HG03045 (cell line): ENCODE measurements around the gene NT5C2.
"Not testable (repeated sequence)": the region's sequence is repeated elsewhere in the genome, so short reads cannot be mapped to it uniquely, and the experiment has no call there.

Experiments used
- ATAC-seq: cut with Tn5 transposase; IDR thresholded peaks from one replicate; pipeline ENCODE4 v1.9.1; 2021; ENCODE audit warnings: mild to moderate bottlenecking, moderate library complexity; ENCODE audit not compliant: unreplicated experiment

The NT5C2 gene

DNA sequence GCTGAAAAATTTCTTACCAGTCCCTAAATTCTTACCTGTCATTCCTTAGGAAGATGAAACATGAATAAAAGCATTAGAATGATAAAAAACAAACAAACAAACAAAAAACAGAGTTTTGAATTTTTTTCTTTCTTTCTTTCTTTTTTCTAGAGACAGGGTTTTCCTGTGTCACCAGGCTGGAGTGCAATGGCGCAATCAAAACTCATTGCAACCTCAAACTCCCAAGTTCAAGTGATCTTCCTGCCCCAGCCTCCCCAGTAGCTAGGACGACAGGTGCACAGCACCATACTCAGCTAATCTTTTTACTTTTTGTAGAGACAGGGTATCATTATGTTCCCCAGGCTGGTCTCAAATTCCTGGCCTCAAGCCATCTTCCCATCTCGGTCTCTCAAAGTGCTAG, 26.5 kb downstream of the NT5C2 start:
- ATAC-seq: no peak

DNA sequence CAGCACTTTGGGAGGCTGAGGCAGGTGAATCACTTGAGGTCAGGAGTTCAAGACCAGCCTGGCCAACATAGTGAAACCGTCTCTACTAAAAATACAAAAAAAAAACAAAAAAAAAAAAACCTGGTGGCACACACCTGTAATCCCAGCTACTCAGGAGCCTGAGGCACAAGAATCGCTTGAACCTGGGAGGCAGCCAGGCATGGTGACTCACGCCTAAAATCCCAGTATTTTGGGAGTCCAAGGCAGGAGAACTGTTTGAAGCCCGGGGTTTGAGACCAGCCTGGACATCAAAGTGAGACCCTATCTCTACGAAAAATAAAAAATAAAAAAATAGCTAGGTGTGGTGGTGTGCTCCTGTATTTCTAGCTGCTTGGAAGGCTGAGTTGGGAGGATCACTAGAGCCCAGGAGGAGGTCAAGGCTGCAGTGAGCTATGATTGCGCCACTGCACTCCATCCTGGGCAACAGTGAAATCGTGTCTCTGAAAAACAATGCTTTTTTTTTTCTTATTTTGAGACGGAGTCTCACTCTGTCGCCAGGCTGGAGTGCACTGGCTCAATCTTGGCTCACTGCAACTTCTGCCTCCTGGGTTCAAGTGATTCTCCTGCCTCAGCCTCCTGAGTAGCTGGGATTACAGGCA, 29.2 kb downstream of the NT5C2 start:
- not testable (repeated sequence) for ATAC-seq

DNA sequence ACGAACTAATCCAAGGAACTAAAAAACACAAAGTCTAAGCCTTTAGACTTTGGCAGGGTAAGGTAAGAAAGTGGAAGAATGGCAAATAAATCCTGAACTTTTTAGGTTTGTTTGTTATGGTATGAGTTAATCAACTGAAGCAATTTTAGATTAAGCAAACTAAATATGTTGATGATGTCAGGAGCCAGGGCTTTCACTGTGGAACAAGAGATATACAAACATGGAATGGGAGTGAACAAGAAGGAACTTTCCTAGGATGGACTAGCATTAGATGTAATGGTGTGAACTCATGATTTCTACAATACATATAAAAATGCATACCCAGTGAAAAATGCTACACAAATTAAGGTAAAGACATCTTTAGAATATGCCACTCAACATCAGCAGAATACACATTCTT, 35.8 kb downstream of the NT5C2 start:
- ATAC-seq: no peak

DNA sequence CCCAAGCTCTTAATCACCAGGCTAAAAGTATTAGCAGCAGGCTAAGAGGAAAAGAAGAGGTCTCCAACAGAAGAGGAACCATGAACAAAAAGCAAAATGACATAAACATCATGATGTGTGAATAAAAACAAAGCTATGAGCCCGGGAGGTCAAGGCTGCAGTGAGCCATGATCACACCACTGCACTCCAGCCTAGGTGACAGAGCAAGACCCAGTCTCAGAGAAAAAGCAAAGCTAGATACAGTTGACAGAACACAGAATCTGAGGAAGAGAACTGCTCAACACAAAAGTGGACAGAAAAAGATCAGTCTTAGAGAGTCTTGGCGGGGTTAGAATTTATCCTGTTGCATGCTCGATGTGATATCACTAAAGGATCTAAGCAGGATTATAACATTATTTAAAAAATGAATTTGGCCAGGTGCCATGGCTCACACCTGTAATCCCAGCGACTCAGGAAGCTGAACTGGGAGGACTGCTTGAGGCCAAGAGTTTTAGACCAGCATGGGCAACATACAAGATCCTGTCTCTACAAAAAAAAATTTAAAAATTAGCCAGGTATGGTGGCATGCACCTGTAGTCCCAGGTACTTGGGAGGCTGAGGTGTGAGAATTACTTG, 37.5 kb downstream of the NT5C2 start:
- no peak for ATAC-seq

DNA sequence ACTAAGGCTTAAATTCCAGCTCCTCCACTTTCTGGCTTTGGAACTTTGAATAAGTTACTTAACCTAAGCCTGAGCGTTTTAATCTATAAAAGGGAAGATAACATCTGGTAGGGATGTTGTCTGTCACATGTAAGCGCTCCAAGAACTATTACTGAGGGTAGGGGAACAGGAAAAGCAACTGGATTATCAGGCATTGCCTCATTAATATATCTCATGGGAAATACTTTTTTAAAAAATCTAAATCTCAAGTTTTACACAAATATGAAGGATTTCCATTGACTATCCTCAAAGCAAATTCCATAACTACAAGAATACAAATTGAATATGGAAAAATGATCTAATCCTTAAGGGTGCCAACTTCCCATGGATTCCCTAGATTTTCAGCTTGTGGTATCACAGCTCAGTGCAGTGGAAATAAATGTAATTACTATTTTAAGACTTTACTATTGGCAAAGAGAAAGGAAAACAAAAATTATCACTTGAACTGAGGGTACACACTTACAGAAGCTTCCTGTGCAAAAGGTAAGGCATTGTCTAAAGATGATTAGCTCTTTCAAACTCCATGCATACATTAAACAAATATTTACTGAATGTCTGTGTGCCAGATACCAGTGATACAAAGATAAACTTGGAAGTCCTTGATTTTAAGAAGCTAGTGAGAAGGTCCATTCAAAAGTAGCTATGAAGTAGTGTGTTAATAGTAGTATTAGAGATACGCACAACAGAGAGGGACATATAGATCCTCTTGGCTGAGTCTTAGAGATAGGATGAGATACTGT, 38.4 kb downstream of the NT5C2 start:
- ATAC-seq: no peak

DNA sequence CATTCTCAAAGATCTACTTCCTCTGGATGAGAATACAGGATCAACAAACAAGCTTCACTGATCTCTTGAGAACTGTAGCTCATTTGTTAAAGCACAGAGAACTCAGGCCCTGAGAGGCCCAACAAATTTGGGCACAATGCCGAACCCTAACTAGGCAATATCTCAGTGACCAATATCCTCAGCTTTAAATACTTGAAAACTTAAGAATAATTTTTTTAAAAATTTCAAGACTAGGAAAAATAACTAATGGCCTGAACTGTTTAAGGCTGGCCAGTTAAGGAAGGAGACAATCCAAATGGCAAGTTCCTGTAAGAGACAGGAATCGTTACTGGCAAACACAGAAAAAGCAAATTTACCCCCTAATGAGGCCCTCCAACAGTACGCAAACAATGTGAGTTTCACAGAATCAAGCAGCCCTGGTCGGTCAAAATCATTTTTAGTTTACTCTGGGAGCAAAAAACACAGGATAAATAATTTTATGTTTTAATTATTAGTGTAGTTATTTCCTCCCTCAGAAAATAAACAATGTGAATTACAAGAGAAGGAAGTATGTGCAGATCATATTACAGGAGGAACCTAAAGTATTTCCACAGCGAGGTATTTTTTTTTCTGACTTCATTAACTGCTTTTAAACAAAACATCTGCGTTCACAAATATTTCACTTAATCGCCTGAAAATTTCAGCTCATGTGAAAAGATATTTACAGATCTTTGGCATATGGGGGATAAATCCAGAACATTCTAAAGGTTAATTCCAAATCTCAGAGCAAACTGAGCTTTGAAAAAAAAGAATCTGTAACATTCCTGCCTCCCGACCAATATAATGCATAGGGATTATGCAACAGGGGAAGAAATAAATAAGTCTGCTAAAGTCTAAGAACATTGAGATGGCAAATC, 39.5 kb downstream of the NT5C2 start:
- no peak for ATAC-seq

DNA sequence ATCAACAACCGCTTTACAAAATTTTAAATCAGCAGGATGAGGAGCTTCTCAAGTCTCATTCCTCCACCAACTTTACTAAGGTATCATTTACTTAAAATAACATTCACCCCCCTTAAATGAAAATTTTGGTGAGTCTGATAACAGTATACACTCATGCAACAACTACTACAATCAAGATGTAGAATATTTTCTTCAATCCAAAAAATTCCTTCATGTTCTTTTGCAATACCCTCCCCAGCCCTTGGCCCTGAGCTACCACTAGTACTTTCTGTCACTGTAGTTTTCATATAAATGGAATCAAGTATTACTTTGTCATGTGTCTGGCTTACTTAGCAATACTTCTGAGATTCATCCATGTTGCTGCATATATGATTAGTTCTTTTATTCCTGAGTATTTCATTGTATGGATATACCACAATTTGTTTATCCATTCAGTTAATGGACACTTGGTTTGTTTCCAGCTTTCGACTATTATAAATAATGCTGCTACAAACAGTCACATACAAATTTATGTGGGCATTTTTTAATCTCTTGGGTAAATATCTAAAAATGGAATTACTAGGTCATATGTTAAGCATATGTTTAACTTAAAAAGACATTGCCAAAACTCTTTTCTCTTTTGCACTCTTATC, 43.0 kb downstream of the NT5C2 start:
- no peak for ATAC-seq

DNA sequence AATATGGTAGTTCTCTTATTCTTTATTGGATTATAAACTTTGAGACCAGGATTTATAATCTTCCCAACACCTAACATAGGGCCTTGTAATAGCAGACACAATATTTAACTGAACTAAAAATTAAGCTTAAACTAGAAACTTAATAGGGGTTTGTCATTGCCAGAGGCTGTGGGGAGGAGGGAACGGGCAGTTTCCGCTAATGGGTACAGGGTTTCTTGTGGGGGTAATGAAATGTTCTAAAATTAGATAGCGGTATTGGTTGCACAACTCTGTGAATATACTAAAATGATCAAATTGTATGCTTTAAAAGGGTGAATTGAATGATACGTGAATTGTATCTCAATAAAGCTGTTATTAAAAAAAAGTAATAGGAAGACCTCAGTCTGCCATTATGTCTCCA, 45.4 kb downstream of the NT5C2 start:
- ATAC-seq: no peak

DNA sequence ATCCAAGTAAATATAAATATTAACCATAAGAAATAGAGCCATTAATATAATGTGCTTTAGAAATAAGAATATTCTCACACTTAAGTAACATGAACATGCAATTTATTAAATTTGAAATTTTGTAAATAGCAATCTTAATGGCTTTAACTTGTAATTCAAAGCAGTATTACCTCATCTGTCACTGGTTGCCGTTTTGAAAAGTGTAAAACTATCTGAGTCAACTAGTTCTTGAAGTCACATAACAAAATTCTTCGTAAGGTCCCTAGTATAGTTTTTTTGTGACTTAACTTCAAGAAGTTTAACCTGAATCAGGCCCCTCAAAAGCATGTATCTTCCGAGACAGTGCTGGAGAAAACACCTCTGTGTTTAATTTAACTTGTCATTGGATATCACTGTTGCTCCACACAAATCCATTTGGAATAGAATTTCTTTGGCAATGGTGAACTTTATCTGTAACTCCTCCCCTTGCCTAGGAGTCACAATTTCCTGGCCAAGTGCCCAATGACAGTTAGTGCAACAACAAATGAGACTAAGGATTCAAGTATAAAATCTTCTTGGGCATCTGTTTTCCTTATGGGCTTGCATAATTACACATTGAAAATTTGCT, 47.1 kb downstream of the NT5C2 start:
- no peak for ATAC-seq

DNA sequence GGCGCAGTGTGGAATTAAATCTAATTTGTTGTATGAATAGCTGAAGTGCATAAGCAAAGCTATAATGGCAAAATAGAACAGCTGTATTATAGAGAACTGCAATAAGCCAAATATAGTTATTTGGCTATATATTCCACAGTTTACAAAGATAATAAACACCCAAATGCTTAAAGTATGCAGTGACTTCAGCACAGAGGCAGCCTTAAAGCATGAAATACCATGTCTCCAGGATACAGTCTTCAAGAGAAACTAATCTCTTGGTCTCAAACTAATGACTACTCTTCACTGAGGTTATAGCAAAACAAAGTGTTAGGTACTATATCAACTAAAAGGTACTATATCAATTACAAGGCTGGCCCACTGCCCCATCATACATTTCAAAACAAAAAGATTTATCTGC, 48.0 kb downstream of the NT5C2 start:
- ATAC-seq: no peak

DNA sequence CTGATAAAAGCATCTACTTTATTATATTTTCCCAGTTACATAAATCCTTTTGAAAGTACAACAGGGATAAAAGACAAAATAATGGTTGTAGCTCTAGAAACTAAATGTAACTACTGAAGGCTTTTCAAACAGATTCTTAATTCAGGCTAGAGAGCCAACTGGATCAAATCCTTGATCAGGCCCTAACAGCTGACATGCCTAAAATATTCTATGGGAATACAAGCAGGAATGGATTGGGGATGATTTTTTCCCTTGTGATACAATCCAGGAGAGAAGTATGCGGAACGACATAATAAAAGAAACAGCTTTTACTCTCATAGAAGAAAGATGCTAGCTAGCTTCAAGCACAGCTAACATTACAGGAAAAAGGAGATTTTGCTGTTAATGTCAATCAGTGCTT, 49.0 kb downstream of the NT5C2 start:
- ATAC-seq: no peak

DNA sequence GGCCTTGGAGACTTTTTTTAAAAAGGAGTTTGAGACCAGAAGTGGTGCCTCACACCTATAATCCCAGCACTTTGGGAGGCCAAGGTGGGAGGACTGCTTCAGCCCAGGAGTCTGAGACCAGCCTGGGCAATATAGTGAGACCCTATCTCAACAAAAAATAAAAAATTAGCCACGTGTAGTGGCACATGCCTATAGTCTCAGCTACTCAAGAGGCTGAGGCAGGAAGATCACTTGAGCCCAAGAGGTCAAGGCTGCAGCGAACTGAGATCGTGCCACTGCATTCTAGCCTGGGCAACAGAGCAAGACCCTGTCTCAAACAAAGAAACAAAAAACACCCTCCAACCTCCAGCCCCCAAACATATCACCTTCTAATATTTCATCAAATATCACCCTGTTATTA, 49.4 kb downstream of the NT5C2 start:
- ATAC-seq: not testable (repeated sequence)

DNA sequence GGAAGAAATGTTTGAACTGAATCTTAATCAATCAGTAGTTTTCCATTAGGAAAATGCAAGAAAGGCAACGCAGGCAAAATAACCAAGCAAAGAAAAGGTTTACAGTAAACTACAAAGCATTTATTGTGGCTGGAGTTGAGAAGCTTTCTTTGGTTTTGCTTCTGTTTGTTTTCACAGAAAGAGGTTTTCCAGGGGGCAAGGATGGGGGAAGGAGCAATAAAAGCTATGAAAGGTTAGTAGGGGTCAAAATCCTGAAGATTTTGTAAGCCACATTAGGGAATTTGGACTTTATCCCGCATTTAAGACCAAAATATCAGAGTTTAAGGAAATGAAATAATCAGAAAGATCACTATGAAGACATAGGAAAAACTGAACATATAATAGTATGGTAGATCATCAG, 51.1 kb downstream of the NT5C2 start:
- ATAC-seq: no peak

DNA sequence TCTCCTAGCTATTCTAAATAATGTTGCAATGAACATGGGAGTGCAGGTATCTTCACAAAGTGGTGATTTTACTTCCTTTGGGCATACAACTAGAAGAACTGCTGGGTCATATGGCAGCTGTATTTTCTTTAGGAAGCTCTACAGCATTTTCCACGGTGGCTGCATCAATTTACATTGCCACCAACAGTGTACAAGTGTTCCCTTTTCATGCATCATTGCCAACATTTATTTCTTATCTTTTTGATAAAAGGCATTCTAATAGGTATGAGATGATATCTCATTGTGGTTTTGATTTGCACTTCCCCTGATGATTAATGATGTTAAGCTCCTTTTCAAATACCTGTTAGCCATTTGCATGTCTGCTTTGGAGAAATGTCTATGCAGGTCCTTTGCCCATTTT, 52.6 kb downstream of the NT5C2 start:
- no peak for ATAC-seq

DNA sequence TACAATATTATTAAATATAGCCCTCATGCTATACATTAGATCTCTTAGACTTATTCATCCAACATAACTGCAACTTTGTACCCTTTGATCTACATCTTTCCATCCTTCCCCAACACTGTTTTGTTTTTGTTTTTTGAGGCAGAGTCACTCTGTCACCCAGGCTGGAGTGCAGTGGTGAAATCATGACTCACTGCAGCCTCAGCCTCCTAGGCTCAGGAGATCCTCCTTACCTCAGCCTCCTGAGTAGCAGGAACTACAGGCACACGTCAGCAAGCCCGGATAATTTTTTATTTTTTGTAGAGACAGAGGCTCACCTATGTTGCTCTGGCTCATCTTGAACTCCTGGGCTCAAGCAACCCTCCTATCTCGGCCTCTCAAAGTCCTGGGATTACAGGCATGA, 53.3 kb downstream of the NT5C2 start:
- no peak for ATAC-seq

DNA sequence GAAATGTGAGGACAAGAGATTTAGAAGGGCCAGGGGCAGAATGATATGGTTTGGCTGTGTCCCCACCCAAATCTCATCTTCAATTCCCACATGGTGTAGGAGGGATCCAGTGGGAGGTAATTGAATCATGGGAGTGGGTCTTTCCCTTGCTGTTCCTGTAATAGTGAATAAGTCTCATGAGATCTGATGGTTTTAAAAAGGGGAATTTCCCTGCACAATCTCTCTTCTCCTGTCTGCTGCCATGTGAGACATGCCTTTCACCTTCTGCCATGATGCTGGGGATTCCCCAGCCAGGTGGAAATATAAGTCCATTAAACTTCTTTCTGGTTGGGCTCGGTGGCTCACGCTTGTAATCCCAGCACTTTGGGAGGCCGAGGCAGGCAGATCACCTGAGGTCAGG, 57.9 kb downstream of the NT5C2 start:
- ATAC-seq: not testable (repeated sequence)

DNA sequence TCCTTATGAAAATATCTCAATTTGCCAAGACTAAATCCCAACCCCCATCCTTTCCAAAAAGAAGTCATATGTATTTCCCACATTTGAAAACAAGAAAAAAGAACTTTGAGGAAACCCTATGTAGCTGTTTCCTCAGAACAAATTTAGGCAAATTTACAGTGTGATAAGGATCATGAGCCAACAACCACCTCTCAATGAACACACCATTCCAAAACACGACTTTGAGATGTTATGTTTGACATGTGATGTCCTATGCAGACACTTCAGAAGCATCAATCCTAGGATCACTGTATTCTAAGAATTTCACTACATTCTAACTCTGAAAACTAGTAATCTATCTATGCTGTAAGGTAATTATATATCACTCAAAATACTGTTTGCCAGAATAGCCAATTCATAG, 62.2 kb downstream of the NT5C2 start:
- ATAC-seq: no peak

DNA sequence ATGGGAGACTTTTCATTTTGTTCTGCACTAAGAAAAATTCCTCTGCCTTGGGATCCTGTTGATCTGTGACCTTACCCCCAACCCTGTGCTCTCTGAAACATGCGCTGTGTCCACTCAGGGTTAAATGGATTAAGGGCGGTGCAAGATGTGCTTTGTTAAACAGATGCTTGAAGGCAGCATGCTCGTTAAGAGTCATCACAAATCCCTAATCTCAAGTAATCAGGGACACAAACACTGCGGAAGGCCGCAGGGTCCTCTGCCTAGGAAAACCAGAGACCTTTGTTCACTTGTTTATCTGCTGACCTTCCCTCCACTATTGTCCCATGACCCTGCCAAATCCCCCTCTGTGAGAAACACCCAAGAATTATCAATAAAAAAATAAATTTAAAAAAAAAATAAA, 62.9 kb downstream of the NT5C2 start:
- not testable (repeated sequence) for ATAC-seq

DNA sequence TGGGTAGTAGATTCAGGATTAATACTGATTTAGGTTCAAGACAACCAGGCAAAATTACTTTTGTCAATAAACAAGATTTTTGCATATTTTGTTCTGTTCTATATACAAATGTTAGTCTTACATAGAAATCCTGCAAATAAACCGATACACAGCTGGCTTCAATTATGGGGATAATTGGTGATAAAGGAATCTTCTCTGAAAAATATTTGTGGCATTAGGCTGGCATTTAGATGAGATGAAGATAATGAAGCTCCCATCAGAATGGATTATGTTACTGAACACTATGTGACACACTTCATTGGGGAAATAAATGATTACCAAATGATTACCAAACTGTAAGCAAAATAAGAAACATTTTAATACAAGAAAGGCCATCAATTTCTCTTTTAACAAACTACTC, 65.8 kb downstream of the NT5C2 start:
- ATAC-seq: no peak
